GM12878 (cell line): ENCODE data around the gene PHACTR3. TPM values are rescaled to one million over a fixed set of nuclear protein-coding genes. Genes with fewer than 3 reads are reported as not detected.
A peak's percentile ranks its signal among the peaks of the same experiment; 100 is the strongest.

ENCODE experiments used
- ATAC-seq: fragments of 200-7000 bp; cut with Tn5 transposase; 3 replicates; pipeline ENCODE4 v1.9.1; 2020; ENCODE audit warnings: mild to moderate bottlenecking, moderate library complexity
- BruUV-seq: library from RNA; stranded (reverse); fragments of 400-500 nt; replicated peaks from 2 replicates; lab custom pipeline; 2021; lab: Mats Ljungman, UMichigan
- CTCF ChIA-PET: fragments of 300-600 bp; sonication (Branson Sonifier 250); formaldehyde crosslinking; extraction: SDS; loops from one replicate; lab custom pipeline; 2021; ENCODE audit warnings: inconsistent platforms; lab: Yijun Ruan, JAX
- POLR2A ChIA-PET: fragments of 350-600 bp; formaldehyde crosslinking; extraction: SDS; loops from one replicate; lab custom pipeline; 2021; ENCODE audit warnings: inconsistent platforms; lab: Charles Lee
- RAD21 ChIA-PET: fragments of 300-600 bp; sonication (Branson Sonifier 250); formaldehyde crosslinking; loops from one replicate; lab custom pipeline; 2023; ENCODE audit warnings: antibody characterized with exemption; ENCODE audit not compliant: unreplicated experiment; lab: Charles Lee
- SMC1A ChIA-PET: fragments of 300-600 bp; sonication (Branson Sonifier 250); formaldehyde crosslinking; loops from one replicate; lab custom pipeline; 2023; ENCODE audit not compliant: unreplicated experiment, uncharacterized antibody; lab: Charles Lee
- DNase-seq: peaks from one replicate; pipeline ENCODE4 v3.0.0-alpha.2; 2011; ENCODE audit warnings: low read depth, low spot score
- FAIRE-seq: peaks from 3 replicates; lab custom pipeline; 2011; peaks lifted over from hg19 to GRCh38; lab: Jason Lieb, UNC
- H2AFZ ChIP-seq: 2 replicates; pipeline ENCODE4 v1.6.0; 2011; ENCODE audit warnings: low read depth, low read length, control low read depth; ENCODE audit not compliant: control insufficient read depth
- H3K27ac ChIP-seq: 2 replicates; pipeline ENCODE4 v1.5.1; 2011; ENCODE audit warnings: control low read depth; ENCODE audit not compliant: control insufficient read depth, insufficient read depth
- H3K27me3 ChIP-seq, 2 experiments: replicated peaks in 1 of 2; 2 replicates each; pipeline versions ENCODE4 v1.6.0 to v1.6.1; 2011; ENCODE audit warnings: low read length in 1 of 2; ENCODE audit not compliant: control insufficient read depth in 2 of 2, insufficient read depth in 2 of 2
- H3K36me3 ChIP-seq, 2 experiments: 2 replicates each; pipeline ENCODE4 v1.5.1; 2011; ENCODE audit warnings: low read length in 1 of 2; ENCODE audit not compliant: control insufficient read depth in 2 of 2, insufficient read depth in 2 of 2
- H3K4me1 ChIP-seq: 2 replicates; pipeline ENCODE4 v1.6.1; 2011; ENCODE audit warnings: mild to moderate bottlenecking, low read length, moderate library complexity, mixed read lengths; ENCODE audit not compliant: control insufficient read depth, insufficient read depth
- H3K4me2 ChIP-seq: 2 replicates; pipeline ENCODE4 v1.6.0; 2011; ENCODE audit warnings: control low read depth; ENCODE audit not compliant: control insufficient read depth, insufficient read depth
- H3K4me3 ChIP-seq: fragments of 200-600 bp; sonication (generic); 2 replicates; pipeline ENCODE4 v1.5.1; 2016
- H3K79me2 ChIP-seq: 2 replicates; pipeline ENCODE4 v1.6.0; 2011; ENCODE audit warnings: low read length; ENCODE audit not compliant: control insufficient read depth, insufficient read depth
- H3K9ac ChIP-seq: 2 replicates; pipeline ENCODE4 v1.8.0; 2011; ENCODE audit warnings: low read length, control low read depth, mixed read lengths; ENCODE audit not compliant: control insufficient read depth, insufficient read depth
- H3K9me3 ChIP-seq: replicated peaks from 3 replicates; pipeline ENCODE4 v1.5.1; 2011; ENCODE audit warnings: mild to moderate bottlenecking, low read length; ENCODE audit not compliant: control insufficient read depth, insufficient read depth
- H4K20me1 ChIP-seq: 2 replicates; pipeline ENCODE4 v1.6.0; 2011; ENCODE audit not compliant: control insufficient read depth, insufficient read depth
- BCL11A ChIP-seq: IDR thresholded peaks from 2 replicates; pipeline ENCODE4 v1.6.1; 2011; ENCODE audit warnings: low read depth, low read length
- ETV6 ChIP-seq, 2 experiments: fragments of 450-650 bp in 1 of 2; IDR thresholded peaks in 1 of 2; conservative IDR thresholded peaks in 1 of 2; 2 replicates each; pipeline ENCODE4 v1.6.1; 2014; ENCODE audit warnings: antibody characterized with exemption in 1 of 2, borderline replicate concordance in 1 of 2, low read depth in 1 of 2, mild to moderate bottlenecking in 1 of 2, moderate library complexity in 1 of 2
- IRF4 ChIP-seq: IDR thresholded peaks from 2 replicates; pipeline ENCODE4 v1.6.1; 2011; ENCODE audit warnings: low read depth, low read length
- JUNB ChIP-seq: IDR thresholded peaks from 2 replicates; pipeline ENCODE4 v1.6.1; 2016; ENCODE audit warnings: antibody characterized with exemption, mild to moderate bottlenecking
- MTA3 ChIP-seq: IDR thresholded peaks from 2 replicates; pipeline ENCODE4 v1.6.1; 2012; ENCODE audit warnings: low read length, inconsistent platforms, borderline replicate concordance
- NR2C1 ChIP-seq: fragments of 450-650 bp; IDR thresholded peaks from 2 replicates; pipeline ENCODE4 v1.6.1; 2017; ENCODE audit warnings: antibody characterized with exemption, mild to moderate bottlenecking, moderate library complexity
- NR2F1 ChIP-seq: fragments of 450-650 bp; conservative IDR thresholded peaks from 2 replicates; pipeline ENCODE4 v1.6.1; 2017; ENCODE audit warnings: mild to moderate bottlenecking
- SPI1 ChIP-seq: IDR thresholded peaks from 2 replicates; pipeline ENCODE4 v1.6.1; 2011; ENCODE audit warnings: low read depth, mild to moderate bottlenecking, low read length, moderate library complexity, borderline replicate concordance; ENCODE audit not compliant: insufficient read depth
- SRF ChIP-seq, 2 experiments: IDR thresholded peaks; 2 replicates each; pipeline ENCODE4 v1.6.1; 2011; ENCODE audit warnings: low read depth in 2 of 2, low read length in 2 of 2, mild to moderate bottlenecking in 1 of 2, moderate library complexity in 1 of 2
- YBX1 ChIP-seq: fragments of 450-650 bp; IDR thresholded peaks from 2 replicates; pipeline ENCODE4 v1.6.1; 2016; ENCODE audit warnings: antibody characterized with exemption
- WGBS: methylation state at CpG from one replicate; pipeline ENCODE4 v1.1.6; 2016; ENCODE audit warnings: low lambda C conversion rate; ENCODE audit not compliant: insufficient replicate concordance, insufficient coverage; ENCODE audit errors: missing lambda C conversion rate; 5-methylcytosine and 5-hydroxymethylcytosine counted together
- in situ Hi-C: fragments of 300-500 bp; cut with MboI; formaldehyde crosslinking; loops from 9 replicates; pipeline ENCODE4 v1.14.3; 2018; ENCODE audit warnings: mixed read lengths
- intact Hi-C: fragments of 100-400 bp; cut with micrococcal nuclease; formaldehyde crosslinking; loops from one replicate; pipeline ENCODE4 v1.14.2; 2022; ENCODE audit not compliant: unreplicated experiment
- polyA plus RNA-seq, 11 experiments: library from polyadenylated mRNA; depleted of rRNA in 4 of 11; unstranded in 6 of 11; stranded (reverse) in 5 of 11; fragments of >200 nt; fragmentation: Nextera tagmentation in 4 of 11; fragmentation: Illumina TruSeq in 1 of 11; extraction: Ambion mirVana in 4 of 11; extraction: Trizol in 1 of 11; gene quantifications; 1 replicate in 1 of 11; 2 replicates in 10 of 11; pipeline versions ENCODE4 v1.2.1 to v1.2.3, GENCODE V29; 2011 to 2016; ENCODE audit warnings: inconsistent platforms in 2 of 11, missing spikeins in 2 of 11, low read depth in 1 of 11
- total RNA-seq, 4 experiments: library from RNA; depleted of rRNA in 3 of 4; stranded (reverse); fragments of >200 nt in 3 of 4; fragmentation: Illumina TruSeq in 1 of 4; extraction: Trizol in 1 of 4; gene quantifications; 2 replicates each; pipeline versions ENCODE4 v1.2.1 to v1.2.3, GENCODE V29; 2013 to 2021

PHACTR3 gene
- total and polyA plus RNA-seq, 10 of the 15 experiments (the other 5 are each of a cell fraction or from before 2014, with no cell fraction given), result 0.17 to 2.7 (median 0.27) TPM; not detected in 1

DNA sequence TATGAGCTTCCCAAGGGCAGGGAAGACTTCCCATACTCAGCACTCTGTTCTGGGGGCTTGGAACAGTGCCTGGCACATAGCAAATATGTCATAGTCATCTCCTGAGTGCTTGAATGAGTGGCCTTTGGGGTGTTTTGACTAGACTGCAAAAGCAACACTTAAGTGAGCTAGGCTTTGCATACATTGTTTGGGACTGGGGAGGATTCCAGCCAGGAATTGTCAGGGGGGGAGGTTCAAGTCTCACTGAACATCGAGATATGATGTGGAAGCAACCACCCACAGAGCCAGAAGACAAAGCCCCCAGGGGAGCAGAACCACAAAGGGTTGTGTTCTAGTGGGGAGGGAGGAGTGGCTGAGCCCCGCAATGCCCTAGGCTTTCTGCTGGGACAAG, 230.7 kb downstream of the PHACTR3 start:
- H3K9ac ChIP-seq, result no peak overlapping the region
- peaks cover 20% of the 10 kb centered on the region for H3K4me1 ChIP-seq
- no peaks in the 10 kb centered on the region for H4K20me1 ChIP-seq
- POLR2A ChIA-PET, result no interaction called here
- no peak for DNase-seq
- no peak overlapping the region for H3K4me2 ChIP-seq
- FAIRE-seq, result no peak
- intact Hi-C loops (no loop called here), in situ Hi-C loops (no loop called here)
- no peak overlapping the region for H2AFZ ChIP-seq
- H3K27ac ChIP-seq, result no peak overlapping the region
- no peak for TF ChIP-seq MTA3
- TF ChIP-seq BCL11A, result peak; percentile 76
- TF ChIP-seq NR2F1, result no peak
- peak; percentile 74; the same call in 1 of the 2 replicates for TF ChIP-seq IRF4
- no peak for TF ChIP-seq ETV6 (conservative IDR thresholded peaks at IDR 0.05 in 1 of 2, IDR thresholded peaks at IDR 0.05 in 1 of 2; ENCODE audit: borderline replicate concordance in 1 of 2, low read depth in 1 of 2)
- TF ChIP-seq NR2C1, result no peak
- peak; percentile 79 for TF ChIP-seq JUNB
- TF ChIP-seq SRF (IDR thresholded peaks at IDR 0.05; ENCODE audit: low read depth in 2 of 2, low read length in 2 of 2), result 0 out of 4 replicates have a peak, but pooled peaks of 1 of the 2 experiments have one; percentile 14
- no peak for TF ChIP-seq SPI1
- no peak for TF ChIP-seq YBX1
- SMC1A ChIA-PET, result interaction anchor here (1.2 to 6.6 kb wide), 2 partner anchors 13 to 15 kb away, joined by 4 to 56 read pairs; no protein-coding TSS in a partner anchor
- CTCF ChIA-PET, result interaction anchor here (1.5 to 10.5 kb wide), 2 partner anchors 15 to 51 kb away, joined by 5 to 70 read pairs; no protein-coding TSS in a partner anchor
- H3K9me3 ChIP-seq, result no peaks in the 10 kb centered on the region
- H3K4me3 ChIP-seq, result no peak overlapping the region
- no peaks in the 10 kb centered on the region for H3K36me3 ChIP-seq
- BruUV-seq, result no TSS peak
- H3K27me3 ChIP-seq, result no peaks in the 10 kb centered on the region; a peak in 1 of 4 replicates
- 50% methylated on average over 2 of the region's 2 CpGs for WGBS
- RAD21 ChIA-PET, result no interaction called here
- H3K79me2 ChIP-seq, result no peaks in the 10 kb centered on the region
- no peak for ATAC-seq
